HCEC 1CT (cell line): ENCODE data around the gene SLC35G1.

Experiments
- DNase-seq: peaks from one replicate; pipeline ENCODE4 v3.0.0-alpha.2; 2017

Gene SLC35G1, protein sequence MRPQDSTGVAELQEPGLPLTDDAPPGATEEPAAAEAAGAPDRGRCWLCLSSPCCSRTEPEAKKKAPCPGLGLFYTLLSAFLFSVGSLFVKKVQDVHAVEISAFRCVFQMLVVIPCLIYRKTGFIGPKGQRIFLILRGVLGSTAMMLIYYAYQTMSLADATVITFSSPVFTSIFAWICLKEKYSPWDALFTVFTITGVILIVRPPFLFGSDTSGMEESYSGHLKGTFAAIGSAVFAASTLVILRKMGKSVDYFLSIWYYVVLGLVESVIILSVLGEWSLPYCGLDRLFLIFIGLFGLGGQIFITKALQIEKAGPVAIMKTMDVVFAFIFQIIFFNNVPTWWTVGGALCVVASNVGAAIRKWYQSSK

GRCh38 chr10:93893646-93894515 is at the start of gene SLC35G1:
Gene SLC35G1, plus strand, starts transcription at chr10:93893978. Its CDS starts 56 bp downstream, at chr10:93894034.
- peak; percentile 54 for DNase-seq

GRCh38 chr10:93844979-93845626 is 48.7 kb upstream of the SLC35G1 start:
- no peak for DNase-seq

DNA sequence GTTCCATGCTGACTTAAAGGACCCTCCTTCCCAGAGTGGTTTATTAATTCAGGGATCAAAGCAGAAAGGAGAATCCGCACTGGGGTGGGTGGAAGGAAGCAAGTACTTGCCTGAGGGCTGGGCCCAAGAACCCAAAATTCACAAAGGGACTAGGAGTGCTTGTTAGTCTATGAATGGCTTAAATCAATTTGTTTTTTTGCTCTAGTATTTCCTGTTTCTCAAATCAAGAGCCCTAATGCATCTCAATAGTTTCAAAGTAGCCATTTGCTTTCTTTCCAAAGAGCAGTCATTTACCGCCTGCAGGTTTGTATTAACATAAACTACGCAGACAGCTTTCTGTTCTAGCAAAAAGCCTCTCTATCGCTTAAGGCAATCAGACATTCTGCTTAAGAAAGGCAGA is 44.2 kb upstream of the SLC35G1 start:
- no peak for DNase-seq

DNA sequence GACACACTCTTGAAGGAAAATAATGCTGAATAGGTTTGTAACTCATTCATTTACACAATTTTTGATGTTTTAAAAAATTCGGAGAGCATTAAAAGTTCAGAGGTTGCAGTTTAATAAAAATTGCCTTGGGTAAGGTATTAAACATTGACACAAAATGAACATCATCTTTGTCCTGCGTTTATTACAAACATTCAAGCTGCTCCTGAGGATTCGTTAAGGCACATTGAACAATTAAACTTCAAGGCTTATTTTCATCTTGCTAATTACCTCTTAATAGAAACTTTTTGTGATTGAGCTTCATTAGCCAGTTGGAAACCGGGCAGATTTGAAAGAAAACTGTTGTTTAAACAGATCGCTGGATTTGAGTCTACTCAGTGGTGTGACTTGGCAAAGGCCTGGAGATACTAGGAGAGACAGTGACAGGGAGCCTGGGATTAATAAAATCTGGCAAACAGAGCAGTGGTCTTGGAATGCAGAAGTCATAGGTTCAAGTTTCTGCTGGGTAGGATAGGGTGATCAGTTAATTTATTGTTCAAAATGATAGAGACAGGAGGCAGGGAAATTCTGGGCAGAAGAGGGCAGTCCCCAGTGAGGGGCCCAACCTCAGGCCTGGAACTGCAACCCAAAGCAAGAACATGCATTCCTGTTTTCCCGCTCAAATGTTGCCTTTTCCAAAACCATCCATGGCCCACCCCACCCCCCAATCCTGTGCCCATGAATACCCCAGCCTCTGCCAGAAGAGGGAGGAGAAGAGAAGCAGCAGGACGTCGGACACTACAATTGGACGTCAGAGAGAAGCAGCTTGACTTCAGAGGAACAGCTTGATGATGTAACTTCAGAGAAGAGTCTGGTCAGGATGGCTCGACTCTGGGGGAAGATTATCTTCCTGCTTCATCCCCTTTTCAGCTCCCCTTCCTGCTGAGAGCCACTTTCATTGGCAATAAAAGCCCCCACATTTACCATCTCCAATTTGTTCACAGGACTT is 43.5 kb upstream of the SLC35G1 start:
- no peak for DNase-seq

DNA sequence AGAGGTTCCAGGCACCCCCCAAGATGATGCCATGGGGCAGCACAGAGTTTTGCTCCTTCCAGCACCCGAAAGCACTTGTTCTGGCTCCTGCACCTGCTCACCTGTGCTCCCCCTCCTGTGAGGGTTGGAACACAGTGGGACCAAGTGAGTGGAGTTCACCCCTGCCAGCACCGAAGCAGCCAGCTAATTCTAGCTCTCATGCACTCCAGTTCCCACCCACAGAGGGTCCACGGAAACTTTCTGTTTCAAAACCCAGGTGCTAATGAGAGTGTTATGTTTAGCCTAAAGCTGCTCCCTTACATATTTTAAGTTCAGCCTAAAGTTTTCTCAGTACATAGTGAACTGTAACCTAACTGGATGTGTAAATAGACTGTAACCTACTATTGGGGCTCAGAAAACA is 42.6 kb upstream of the SLC35G1 start:
- DNase-seq, result no peak

DNA sequence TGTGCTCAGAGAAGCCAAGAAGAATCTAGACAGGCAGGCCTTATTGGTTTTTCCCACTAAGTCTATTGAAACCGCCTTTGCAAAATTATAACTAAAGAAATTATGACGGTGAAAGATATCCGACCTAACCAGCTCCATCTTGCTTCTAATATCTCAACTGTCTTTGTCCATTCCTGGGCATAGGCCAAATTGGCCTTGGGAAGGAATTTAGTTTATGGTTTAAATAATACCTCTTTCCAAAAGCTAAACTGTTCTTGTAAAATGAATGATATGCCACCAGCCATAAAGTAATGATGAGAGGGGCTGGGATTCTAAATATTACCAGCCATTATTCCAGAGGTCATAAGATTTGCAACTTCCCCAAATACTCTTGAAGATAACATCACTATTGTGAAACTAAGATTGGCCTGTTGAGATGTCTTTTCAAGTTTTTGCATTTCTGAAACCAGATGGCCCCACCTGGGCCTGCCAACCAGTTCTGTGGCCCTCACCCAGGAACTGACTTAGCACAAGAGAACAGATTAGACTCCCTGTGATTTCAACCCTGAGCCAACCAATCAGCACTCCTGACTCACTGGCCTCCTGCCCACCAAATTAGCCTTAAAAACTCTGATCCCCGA is 41.2 kb upstream of the SLC35G1 start:
- no peak for DNase-seq

GRCh38 chr10:93854975-93855374 is 38.8 kb upstream of the SLC35G1 start:
- no peak for DNase-seq

DNA sequence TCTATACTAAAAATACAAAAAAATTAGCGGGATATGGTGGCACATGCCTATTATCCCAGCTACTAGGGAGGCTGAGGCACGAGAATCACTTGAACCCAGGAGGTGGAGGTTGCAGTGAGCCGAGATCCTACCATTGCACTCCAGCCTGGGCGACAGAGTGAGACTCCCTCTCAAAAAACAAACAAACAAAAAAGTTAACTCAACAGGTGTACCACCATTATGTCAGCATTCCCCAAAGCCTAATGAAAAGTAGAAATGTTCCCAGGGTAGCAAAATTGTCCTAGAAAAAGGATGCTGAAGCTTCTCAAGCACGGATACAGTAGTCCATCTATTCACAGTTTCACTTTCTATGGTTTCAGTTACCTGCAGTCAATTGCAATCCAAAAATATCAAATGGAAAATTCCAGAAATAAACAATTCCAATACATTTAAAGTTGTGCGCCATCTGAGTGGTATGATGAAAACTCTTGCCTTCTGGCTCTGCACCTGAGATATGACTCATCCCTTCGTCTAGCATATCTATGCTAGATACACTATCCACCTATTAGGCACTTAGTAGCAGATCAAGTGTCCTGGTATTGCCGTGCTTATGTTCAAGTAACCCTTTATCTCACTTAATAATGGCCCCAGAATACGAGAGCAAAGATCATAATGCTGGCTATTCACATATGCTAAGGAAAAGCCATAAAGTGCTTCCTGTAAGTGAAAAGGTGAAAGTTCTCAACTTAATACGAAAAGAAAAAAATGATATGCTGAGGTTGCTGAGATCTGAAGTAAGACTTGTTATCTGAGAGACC is 37.2 kb upstream of the SLC35G1 start:
- DNase-seq, result no peak

GRCh38 chr10:93859049-93859655 is 34.6 kb upstream of the SLC35G1 start:
- no peak for DNase-seq

DNA sequence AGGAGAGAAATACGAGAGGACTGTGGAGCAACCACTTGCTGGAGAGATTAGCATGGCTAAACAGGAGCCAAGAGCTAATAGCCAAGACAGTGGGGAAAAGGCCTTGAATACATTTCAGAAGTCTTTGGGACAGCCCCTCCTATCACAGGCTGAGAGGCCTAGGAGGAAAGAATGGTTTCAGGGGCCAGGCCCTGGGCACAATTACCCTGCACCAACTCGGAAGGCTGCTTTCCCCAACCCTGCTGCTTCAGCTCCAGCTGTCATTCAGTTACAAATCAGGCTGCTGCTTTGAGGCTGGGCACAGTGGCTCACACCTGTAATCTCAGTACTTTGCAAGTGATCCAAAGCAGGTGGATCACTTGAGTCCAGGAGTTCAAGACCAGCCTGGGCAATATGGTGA is 32.0 kb upstream of the SLC35G1 start:
- no peak for DNase-seq

GRCh38 chr10:93865794-93866425 is 27.9 kb upstream of the SLC35G1 start:
- no peak for DNase-seq

DNA sequence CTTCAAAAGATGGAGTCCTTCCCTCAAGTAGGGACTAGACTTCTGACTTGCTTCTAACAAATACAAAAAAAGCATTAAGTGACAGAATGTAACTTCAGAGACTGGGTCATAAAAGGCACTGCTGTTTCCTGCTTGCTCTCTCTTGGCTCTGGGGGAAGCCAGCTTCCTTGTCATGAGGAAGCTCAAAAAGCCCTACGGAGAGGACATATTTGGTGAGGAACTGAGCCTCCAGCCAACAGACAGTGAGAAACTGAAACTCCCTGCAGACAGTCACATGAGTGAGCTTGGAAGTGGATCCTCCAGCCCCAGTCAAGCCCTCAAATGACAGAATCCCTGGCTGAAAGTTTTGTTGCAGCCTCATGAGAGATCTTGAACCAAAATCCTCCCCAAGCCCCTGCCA is 26.3 kb upstream of the SLC35G1 start:
- no peak for DNase-seq

- DNase-seq, result no peak
Observed at GRCh38 chr10:93871671-93872204, 22.0 kb upstream of the SLC35G1 start.

DNA sequence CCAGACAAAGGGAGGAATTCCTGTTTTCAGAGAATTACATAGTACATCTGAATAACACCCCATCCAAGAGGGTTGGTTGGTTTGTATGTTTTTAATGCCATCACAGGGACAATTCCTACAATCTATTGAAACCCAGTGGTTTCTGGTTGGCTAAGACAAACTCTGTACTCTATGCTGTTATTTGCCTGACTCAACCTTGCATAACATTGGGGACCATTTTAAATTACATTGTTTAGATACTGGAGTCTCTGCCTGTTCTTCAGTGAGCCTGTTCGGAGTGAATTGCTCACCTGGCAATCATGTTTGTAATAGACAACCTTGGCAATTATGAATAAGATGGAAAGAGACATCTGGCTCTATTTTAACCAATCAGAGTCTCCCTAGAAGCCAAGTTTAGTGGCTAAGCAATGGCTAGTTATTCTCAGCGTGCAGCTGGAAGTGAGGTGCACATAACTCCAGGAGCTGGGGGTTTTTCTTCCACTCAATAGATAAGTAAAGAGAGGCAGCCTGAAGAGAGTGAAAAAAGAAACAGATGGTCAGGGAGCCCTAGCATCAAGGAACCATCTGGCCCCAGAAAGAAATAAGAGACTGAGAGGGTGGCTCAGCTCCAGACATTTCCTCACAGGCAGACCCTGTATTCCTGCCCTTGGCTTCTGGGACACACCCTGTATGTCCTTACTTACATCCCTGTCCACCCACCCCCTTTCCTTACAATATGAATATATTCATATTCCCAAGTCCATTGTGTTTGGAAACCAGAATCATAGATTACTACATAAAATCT is 21.2 kb upstream of the SLC35G1 start:
- DNase-seq, result no peak

DNA sequence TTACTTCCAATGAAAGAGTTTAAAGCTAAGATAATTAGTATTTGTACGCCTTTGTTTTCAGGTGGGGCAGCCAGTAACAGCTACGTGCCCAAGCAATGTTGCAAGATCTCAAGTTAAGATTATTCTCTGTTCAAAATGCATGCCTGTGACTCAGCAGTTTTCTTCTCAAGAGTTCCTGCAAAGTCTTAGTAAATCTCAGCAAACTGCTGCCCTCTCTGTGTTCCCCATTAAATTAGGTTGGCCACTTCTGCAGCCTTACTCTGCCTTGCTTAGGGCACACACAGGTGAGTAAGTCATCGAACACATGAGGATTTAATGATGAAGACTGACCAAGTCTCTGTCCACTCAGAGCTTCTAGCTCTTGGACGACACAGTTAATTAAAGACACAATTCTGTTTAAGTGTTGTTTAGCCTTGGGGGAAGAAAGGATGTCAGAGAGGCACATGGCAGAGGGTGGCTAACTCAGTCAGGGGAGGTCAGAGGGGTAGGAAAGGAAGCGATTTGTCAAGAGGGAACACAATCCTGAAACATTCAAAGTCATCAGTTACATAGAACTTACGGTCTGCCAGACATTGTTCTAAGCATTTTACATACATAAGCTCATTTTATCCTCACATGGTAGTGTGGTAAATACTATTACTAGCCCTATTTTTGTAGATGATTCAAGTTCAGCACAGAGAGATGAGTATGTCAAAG is 20.2 kb upstream of the SLC35G1 start:
- peak; percentile 24 for DNase-seq

DNA sequence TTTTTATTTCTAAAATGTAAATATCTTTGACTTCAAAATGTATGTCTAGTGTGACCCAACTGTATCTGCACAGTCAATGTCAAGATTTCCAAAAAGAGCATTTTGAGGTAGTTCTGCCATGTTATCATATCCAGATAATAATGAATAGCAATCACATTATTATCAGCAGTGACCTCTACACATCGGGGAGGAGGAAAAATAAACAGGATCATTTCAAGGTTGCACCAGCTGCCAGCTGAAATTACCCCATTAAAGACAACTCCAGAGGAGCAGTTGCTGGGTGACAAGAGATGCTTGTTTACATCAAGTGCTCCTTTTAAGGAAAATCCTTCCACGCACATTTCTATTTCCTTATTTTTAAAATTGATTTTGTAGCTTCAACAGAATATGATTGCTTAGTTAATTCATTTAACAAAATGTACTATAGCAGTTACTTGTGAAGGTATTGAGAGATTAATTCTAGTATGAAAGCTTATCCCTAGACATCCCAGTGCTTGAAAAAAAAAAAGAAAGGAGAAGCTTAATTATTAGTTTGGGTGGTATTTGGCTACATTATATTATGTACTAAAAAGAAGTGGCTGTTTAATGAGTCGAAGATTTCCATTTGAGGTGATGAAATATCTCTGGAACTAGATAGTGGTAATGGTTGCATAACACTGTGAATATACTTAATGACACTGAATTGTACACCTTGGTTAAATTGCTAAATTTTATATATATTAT is 19.3 kb upstream of the SLC35G1 start:
- no peak for DNase-seq

DNA sequence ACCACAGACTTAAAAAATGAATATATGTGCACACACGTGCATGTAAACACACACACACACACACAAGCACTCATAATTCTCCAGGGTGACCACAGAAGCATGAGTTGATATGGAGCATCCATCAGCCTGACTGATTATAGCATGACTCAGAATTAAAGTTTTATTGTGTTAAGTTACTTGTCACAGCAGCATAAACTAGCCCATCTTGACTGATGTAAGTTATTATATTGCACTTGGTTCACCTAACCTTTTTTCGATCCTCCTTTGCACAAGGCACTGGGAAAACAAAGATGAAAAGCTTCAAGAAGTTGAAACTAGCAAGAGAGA is 18.8 kb upstream of the SLC35G1 start:
- DNase-seq, result peak; percentile 25

- DNase-seq, result peak; percentile 15
Observed at GRCh38 chr10:93876381-93876780, 17.4 kb upstream of the SLC35G1 start.
